OCI-LY7 (cell line): ENCODE results near the gene TAS1R1. TPM values are rescaled to one million over a fixed set of nuclear protein-coding genes. Genes with fewer than 3 reads are reported as not detected.

Experiments used
- BruUV-seq: library from RNA; stranded (reverse); fragments of 400-500 nt; replicated peaks from 2 replicates; lab custom pipeline; 2021; lab: Mats Ljungman, UMichigan
- CTCF ChIA-PET: fragments of 300-600 bp; sonication (Branson Sonifier 250); formaldehyde crosslinking; loops from one replicate; lab custom pipeline; 2022; ENCODE audit warnings: antibody characterized with exemption; ENCODE audit not compliant: unreplicated experiment; lab: Charles Lee
- POLR2A ChIA-PET: fragments of 300-600 bp; sonication (Branson Sonifier 250); formaldehyde crosslinking; loops from one replicate; lab custom pipeline; 2022; ENCODE audit warnings: antibody characterized with exemption; lab: Charles Lee
- DNase-seq: peaks from one replicate; pipeline ENCODE4 v3.0.0-alpha.2; 2015; ENCODE audit warnings: low spot score
- H2AFZ ChIP-seq: fragments of 200-600 bp; sonication (generic), shearing (Covaris generic); 2 replicates; pipeline ENCODE4 v1.6.1; 2014; ENCODE audit warnings: mild to moderate bottlenecking, antibody characterized with exemption, low read length, moderate library complexity
- H3K27ac ChIP-seq: fragments of 200-600 bp; sonication (generic); 2 replicates; pipeline ENCODE4 v1.5.1; 2014; ENCODE audit warnings: mixed run types, low read depth, mild to moderate bottlenecking, moderate library complexity, low read length, inconsistent platforms; ENCODE audit not compliant: poor library complexity, severe bottlenecking
- H3K36me3 ChIP-seq: fragments of 200-600 bp; sonication (generic); 2 replicates; pipeline ENCODE4 v1.6.1; 2014; ENCODE audit warnings: mild to moderate bottlenecking, antibody characterized with exemption, low read length, moderate library complexity, mixed read lengths; ENCODE audit not compliant: insufficient read depth
- H3K4me1 ChIP-seq: fragments of 200-600 bp; sonication (generic); 2 replicates; pipeline ENCODE4 v1.5.1; 2014; ENCODE audit warnings: mild to moderate bottlenecking, low read length; ENCODE audit not compliant: insufficient read depth, poor library complexity, severe bottlenecking
- H3K4me2 ChIP-seq: fragments of 200-600 bp; sonication (generic); 2 replicates; pipeline ENCODE4 v1.6.1; 2014; ENCODE audit warnings: mild to moderate bottlenecking, low read length
- H3K4me3 ChIP-seq: fragments of 200-600 bp; sonication (generic); 2 replicates; pipeline ENCODE4 v1.5.1; 2014; ENCODE audit warnings: mild to moderate bottlenecking, low read depth, low read length; ENCODE audit not compliant: poor library complexity, severe bottlenecking
- H3K79me2 ChIP-seq: fragments of 200-600 bp; sonication (generic); 2 replicates; pipeline ENCODE4 v1.6.1; 2016; ENCODE audit warnings: low read depth, mild to moderate bottlenecking, low read length, moderate library complexity, mixed read lengths; ENCODE audit not compliant: insufficient read depth
- H3K9me2 ChIP-seq: fragments of 200-600 bp; sonication (generic); 2 replicates; pipeline ENCODE4 v1.6.1; 2016; ENCODE audit warnings: mild to moderate bottlenecking, low read length, mixed read lengths; ENCODE audit not compliant: insufficient read depth
- H3K9me3 ChIP-seq: fragments of 200-600 bp; sonication (generic); 2 replicates; pipeline ENCODE4 v1.6.1; 2014; ENCODE audit warnings: mild to moderate bottlenecking, mixed run types, low read length, mixed read lengths
- H4K20me1 ChIP-seq: fragments of 200-600 bp; sonication (generic); 2 replicates; pipeline ENCODE4 v1.6.1; 2014; ENCODE audit warnings: mild to moderate bottlenecking, antibody characterized with exemption, low read length, moderate library complexity, mixed read lengths; ENCODE audit not compliant: insufficient read depth
- EZH2phosphoT487 ChIP-seq: fragments of 200-600 bp; sonication (generic); IDR thresholded peaks from 2 replicates; pipeline ENCODE4 v1.6.1; 2018; ENCODE audit warnings: low read depth, borderline replicate concordance, mild to moderate bottlenecking, mixed run types, antibody characterized with exemption, low read length, moderate library complexity, mixed read lengths
- intact Hi-C: fragments of 100-400 bp; cut with micrococcal nuclease; formaldehyde crosslinking; loops from one replicate; pipeline ENCODE4 v1.10.0; 2022; ENCODE audit not compliant: unreplicated experiment
- total RNA-seq, 2 experiments: library from RNA; depleted of rRNA in 1 of 2; stranded (reverse); fragments of >200 nt in 1 of 2; shearing (Covaris generic) in 1 of 2; gene quantifications; 2 replicates each; pipeline ENCODE4 v1.2.3, GENCODE V29; 2014 to 2022
- TF ChIP-seq, protein P1 (sequence below): fragments of 200-600 bp; sonication (generic); conservative IDR thresholded peaks from 2 replicates; pipeline ENCODE4 v1.5.1; 2014; ENCODE audit warnings: mild to moderate bottlenecking, antibody characterized with exemption, low read length, moderate library complexity, mixed read lengths

The TAS1R1 gene
- total RNA-seq, 2 experiments from 2014 or later, result 0.11 TPM; not detected in 1

DNA sequence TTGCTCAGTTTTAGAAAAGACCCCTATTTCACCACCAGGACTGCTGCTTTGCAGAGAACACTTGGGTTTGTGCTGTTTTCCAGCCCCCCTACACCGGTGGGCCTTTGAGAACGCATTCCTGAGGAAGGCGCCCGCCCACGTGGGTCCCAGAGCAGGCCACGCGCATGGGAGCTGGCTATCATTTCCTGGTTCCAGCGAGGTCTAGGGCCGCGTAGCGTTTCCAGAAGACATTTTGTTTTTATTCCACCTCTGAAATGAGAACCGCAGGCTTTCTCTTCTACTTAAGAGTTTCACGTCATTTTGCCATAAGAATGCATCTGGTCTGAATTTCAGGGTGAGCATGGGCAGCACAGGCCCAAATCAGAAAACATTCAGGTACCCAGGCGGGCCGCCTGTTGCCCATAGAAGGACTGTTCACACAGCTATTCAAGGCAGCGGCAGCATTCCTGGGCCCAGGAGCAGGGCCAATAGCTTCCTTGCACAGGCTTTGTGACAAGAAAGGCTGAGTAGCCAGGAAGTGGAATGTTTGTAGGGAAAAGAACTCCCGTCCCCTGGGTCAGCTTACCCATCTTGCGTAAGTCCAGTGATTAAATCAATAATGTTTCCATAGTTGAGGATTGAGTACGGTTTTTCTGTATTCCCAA lies 48.9 kb downstream of the TAS1R1 start:
- intact Hi-C loops, result loop anchor here (2.0 kb wide), 1 partner anchor 49 kb away; the partner anchor contains the start of genes NOL9 and TAS1R1

DNA sequence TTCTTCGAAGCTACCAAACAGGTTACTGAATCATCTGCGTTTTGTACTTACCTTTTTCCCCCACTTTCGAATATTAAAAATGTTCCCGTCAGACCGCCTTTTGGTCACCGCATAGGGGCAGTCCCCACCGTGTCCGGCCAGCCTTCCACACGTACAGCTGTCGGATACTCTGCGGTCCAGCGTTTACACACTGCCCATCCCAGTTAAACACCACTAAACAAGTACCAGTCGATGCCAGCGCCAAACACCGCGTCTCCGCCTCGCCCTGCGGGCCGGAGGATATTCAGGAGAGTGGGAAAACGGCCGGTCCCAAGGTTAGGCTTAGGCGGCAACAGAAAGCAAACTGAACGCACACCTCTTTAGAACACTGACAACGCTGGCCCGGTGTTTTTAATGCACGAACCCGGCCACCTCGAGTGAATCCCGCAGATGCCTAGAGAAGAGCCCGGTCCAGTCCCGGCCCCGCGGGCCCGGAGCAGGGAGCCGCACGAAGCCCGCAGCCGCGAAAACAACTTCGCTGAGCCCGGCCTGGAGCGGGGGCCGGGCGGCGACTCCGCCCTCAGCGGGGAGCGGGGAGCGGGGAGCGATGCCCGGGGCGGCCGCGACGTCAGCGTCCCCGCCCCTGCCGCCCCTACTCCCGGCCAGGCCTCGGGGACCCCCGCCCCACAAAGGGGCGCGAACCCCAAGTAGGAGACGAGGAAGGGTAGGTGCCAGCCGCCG lies 57.7 kb downstream of the TAS1R1 start:
- H3K27ac ChIP-seq, result peak overlapping the region; percentile 2
- POLR2A ChIA-PET, result no interaction called here
- peaks cover 17% of the 10 kb centered on the region for H3K4me1 ChIP-seq
- peak overlapping the region; percentile 87 for H2AFZ ChIP-seq
- peak overlapping the region; percentile 94 for H3K4me3 ChIP-seq
- peak overlapping the region; percentile 87 for H3K4me2 ChIP-seq
- TF ChIP-seq, protein P1, sequence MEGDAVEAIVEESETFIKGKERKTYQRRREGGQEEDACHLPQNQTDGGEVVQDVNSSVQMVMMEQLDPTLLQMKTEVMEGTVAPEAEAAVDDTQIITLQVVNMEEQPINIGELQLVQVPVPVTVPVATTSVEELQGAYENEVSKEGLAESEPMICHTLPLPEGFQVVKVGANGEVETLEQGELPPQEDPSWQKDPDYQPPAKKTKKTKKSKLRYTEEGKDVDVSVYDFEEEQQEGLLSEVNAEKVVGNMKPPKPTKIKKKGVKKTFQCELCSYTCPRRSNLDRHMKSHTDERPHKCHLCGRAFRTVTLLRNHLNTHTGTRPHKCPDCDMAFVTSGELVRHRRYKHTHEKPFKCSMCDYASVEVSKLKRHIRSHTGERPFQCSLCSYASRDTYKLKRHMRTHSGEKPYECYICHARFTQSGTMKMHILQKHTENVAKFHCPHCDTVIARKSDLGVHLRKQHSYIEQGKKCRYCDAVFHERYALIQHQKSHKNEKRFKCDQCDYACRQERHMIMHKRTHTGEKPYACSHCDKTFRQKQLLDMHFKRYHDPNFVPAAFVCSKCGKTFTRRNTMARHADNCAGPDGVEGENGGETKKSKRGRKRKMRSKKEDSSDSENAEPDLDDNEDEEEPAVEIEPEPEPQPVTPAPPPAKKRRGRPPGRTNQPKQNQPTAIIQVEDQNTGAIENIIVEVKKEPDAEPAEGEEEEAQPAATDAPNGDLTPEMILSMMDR, result no peak
- no peak for TF ChIP-seq EZH2phosphoT487
- H4K20me1 ChIP-seq, result peaks cover 6% of the 10 kb centered on the region; the same call in 1 of the 2 replicates
- intact Hi-C loops, result loop anchor here (1.0 kb wide), 1 partner anchor 58 kb away; the partner anchor contains the start of gene NOL9
- no peaks in the 10 kb centered on the region for H3K9me3 ChIP-seq
- peaks cover 12% of the 10 kb centered on the region for H3K79me2 ChIP-seq
- CTCF ChIA-PET, result no interaction called here
- no TSS peak for BruUV-seq
- peaks cover 5% of the 10 kb centered on the region for H3K36me3 ChIP-seq
- no peaks in the 10 kb centered on the region for H3K9me2 ChIP-seq
- peak; percentile 59 for DNase-seq

More for the DNA sequence above, 48.9 kb downstream of the TAS1R1 start:
- Histone ChIP-seq H3K4me1 (peaks cover 35% of the 10 kb centered on the region), H3K27ac (no peak overlapping the region), H3K9me3 (no peaks in the 10 kb centered on the region), H3K9me2 (no peaks in the 10 kb centered on the region), H4K20me1 (no peaks in the 10 kb centered on the region), H3K79me2 (no peaks in the 10 kb centered on the region), H3K36me3 (peaks cover 1% of the 10 kb centered on the region; the same call in 1 of the 2 replicates), H3K4me3 (no peak overlapping the region), H3K4me2 (peak overlapping the region; percentile 82; the same call in 1 of the 2 replicates), H2AFZ (peak overlapping the region; percentile 59; the same call in 1 of the 2 replicates)
- ChIA-PET CTCF (no interaction called here), POLR2A (no interaction called here)
- TF ChIP-seq, protein P1, result no peak
- TF ChIP-seq EZH2phosphoT487, result no peak
- no peak for DNase-seq
- no TSS peak for BruUV-seq
